Endothelial cell (in vitro differentiated cells): ENCODE data around the gene ZNF70. TPM values are rescaled to one million over a fixed set of nuclear protein-coding genes. Genes with fewer than 3 reads are reported as not detected.

Experiments used
- DNase-seq: peaks from one replicate; pipeline ENCODE4 v3.0.0; 2021; ENCODE audit warnings: low spot score
- H3K27ac Mint-ChIP-seq: one replicate; pipeline ENCODE4 v1.8.0; 2021; ENCODE audit warnings: mixed read lengths, inconsistent platforms; ENCODE audit not compliant: unreplicated experiment
- H3K27me3 Mint-ChIP-seq: one replicate; pipeline ENCODE4 v1.8.0; 2021; ENCODE audit warnings: mild to moderate bottlenecking, moderate library complexity, mixed read lengths, inconsistent platforms; ENCODE audit not compliant: unreplicated experiment
- H3K36me3 Mint-ChIP-seq: one replicate; pipeline ENCODE4 v1.8.0; 2021; ENCODE audit warnings: mild to moderate bottlenecking, low read depth, mixed read lengths, inconsistent platforms; ENCODE audit not compliant: unreplicated experiment
- H3K4me1 Mint-ChIP-seq: one replicate; pipeline ENCODE4 v1.8.0; 2021; ENCODE audit warnings: mild to moderate bottlenecking, mixed read lengths, inconsistent platforms; ENCODE audit not compliant: unreplicated experiment
- H3K4me3 Mint-ChIP-seq: one replicate; pipeline ENCODE4 v1.8.0; 2021; ENCODE audit warnings: mild to moderate bottlenecking, mixed read lengths, inconsistent platforms; ENCODE audit not compliant: unreplicated experiment
- H3K9me3 Mint-ChIP-seq: one replicate; pipeline ENCODE4 v1.8.0; 2021; ENCODE audit warnings: mixed read lengths, inconsistent platforms; ENCODE audit not compliant: unreplicated experiment
- CTCF ChIP-seq: fragments of 200-600 bp; sonication (generic); IDR thresholded peaks from one replicate; pipeline ENCODE4 v1.5.0; 2021; ENCODE audit warnings: antibody characterized with exemption; ENCODE audit not compliant: unreplicated experiment
- total RNA-seq: library from RNA; stranded (reverse); fragmentation: NEBNext Ultra II Directional; extraction: Animal tissue kit (Norgen Biotek cat#: 25700); gene quantifications from one replicate; pipeline ENCODE4 v1.2.1, GENCODE V29; 2021; ENCODE audit not compliant: unreplicated experiment

ZNF70 gene
- total RNA-seq, 1 donor from 2014 or later: 8.0 TPM

- H3K27ac Mint-ChIP-seq: no peak within 1 kb of the TSS
- H3K4me3 Mint-ChIP-seq: no peak within 1 kb of the TSS
- H3K36me3 Mint-ChIP-seq: no peaks in the 10 kb centered on the region
- H3K4me1 Mint-ChIP-seq: peaks cover 11% of the 10 kb centered on the region
- H3K9me3 Mint-ChIP-seq: no peaks in the 10 kb centered on the region
- H3K27me3 Mint-ChIP-seq: peaks cover 7% of the 10 kb centered on the region
- no peak for TF ChIP-seq CTCF
- no peak for DNase-seq
Measured at GRCh38 chr22:23754220-23754919, 3.5 kb upstream of the ZNF70 start, which contains the start of gene VPREB3. Gene VPREB3, minus strand, starts transcription at chr22:23754425. Its CDS starts 62 bp downstream, at chr22:23754363.

- no peak for DNase-seq
- Mint-ChIP-seq H3K27me3 (peaks cover 7% of the 10 kb centered on the region), H3K27ac (no peak overlapping the region), H3K36me3 (no peaks in the 10 kb centered on the region), H3K4me1 (peaks cover 11% of the 10 kb centered on the region), H3K4me3 (no peak overlapping the region), H3K9me3 (no peaks in the 10 kb centered on the region)
- no peak for TF ChIP-seq CTCF
Measured at GRCh38 chr22:23753385-23753784, 2.5 kb upstream of the ZNF70 start.

- Mint-ChIP-seq H3K27ac (no peak overlapping the region), H3K4me3 (no peak overlapping the region), H3K36me3 (no peaks in the 10 kb centered on the region), H3K4me1 (peaks cover 11% of the 10 kb centered on the region), H3K9me3 (no peaks in the 10 kb centered on the region), H3K27me3 (peaks cover 7% of the 10 kb centered on the region)
- TF ChIP-seq CTCF: no peak
- no peak for DNase-seq
Measured at GRCh38 chr22:23752750-23753149, 1.8 kb upstream of the ZNF70 start.

GRCh38 chr22:23752090-23752691 lies 1.3 kb upstream of the ZNF70 start:
- no peaks in the 10 kb centered on the region for H3K36me3 Mint-ChIP-seq
- TF ChIP-seq CTCF: no peak
- H3K27me3 Mint-ChIP-seq: peaks cover 7% of the 10 kb centered on the region
- H3K9me3 Mint-ChIP-seq: no peaks in the 10 kb centered on the region
- H3K4me1 Mint-ChIP-seq: peaks cover 11% of the 10 kb centered on the region
- H3K27ac Mint-ChIP-seq: no peak overlapping the region
- no peak for DNase-seq
- H3K4me3 Mint-ChIP-seq: peak overlapping the region; percentile 83

GRCh38 chr22:23751441-23751996 lies 607 bp upstream of the ZNF70 start:
- Mint-ChIP-seq H3K36me3 (peaks cover 3% of the 10 kb centered on the region), H3K9me3 (no peaks in the 10 kb centered on the region)

More at GRCh38 chr22:23751441-23751996, 607 bp upstream of the ZNF70 start:
- H3K27ac Mint-ChIP-seq: no peak overlapping the region
- peaks cover 11% of the 10 kb centered on the region for H3K4me1 Mint-ChIP-seq
- H3K27me3 Mint-ChIP-seq: peaks cover 4% of the 10 kb centered on the region
- H3K4me3 Mint-ChIP-seq: peak overlapping the region; percentile 85
- no peak for DNase-seq
- TF ChIP-seq CTCF: no peak
